ENCODE results near the gene MATN3.

Gene MATN3

GRCh38 chr2:19993731-19994130 is 18.7 kb downstream of the MATN3 start:
- no peak for DNase-seq

- no peak for DNase-seq
Observed at GRCh38 chr2:19991895-19992294, 20.6 kb downstream of the MATN3 start.

GRCh38 chr2:19990416-19990728 is 22.1 kb downstream of the MATN3 start:
- no peak for DNase-seq

- peak; percentile 35 for DNase-seq
Observed at GRCh38 chr2:19989667-19990415, 22.6 kb downstream of the MATN3 start, which contains the start of gene WDR35. Gene WDR35, minus strand, starts transcription at chr2:19990105. Its CDS starts 90 bp downstream, at chr2:19990015.

- DNase-seq, result no peak
Observed at GRCh38 chr2:19989342-19989666, 23.2 kb downstream of the MATN3 start.

GRCh38 chr2:19988600-19988999 is 23.9 kb downstream of the MATN3 start:
- DNase-seq, result no peak

- DNase-seq, result no peak
Observed at GRCh38 chr2:19987936-19988335, 24.5 kb downstream of the MATN3 start.

GRCh38 chr2:19982268-19982667 is 30.2 kb downstream of the MATN3 start:
- no peak for DNase-seq

GRCh38 chr2:19979932-19980331 is 32.5 kb downstream of the MATN3 start:
- no peak for DNase-seq

- no peak for DNase-seq
Observed at GRCh38 chr2:19973466-19973865, 39.0 kb downstream of the MATN3 start.

GRCh38 chr2:19971691-19972090 is 40.8 kb downstream of the MATN3 start:
- DNase-seq, result no peak

- DNase-seq, result no peak
Observed at GRCh38 chr2:19963386-19963785, 49.1 kb downstream of the MATN3 start.

- DNase-seq, result peak; percentile 3
Observed at GRCh38 chr2:19955544-19956422, 56.7 kb downstream of the MATN3 start.

- DNase-seq, result no peak
Observed at GRCh38 chr2:19949071-19949470, 63.4 kb downstream of the MATN3 start.

GRCh38 chr2:19947184-19947940 is 65.1 kb downstream of the MATN3 start:
- no peak for DNase-seq

GRCh38 chr2:19944205-19944845 is 68.1 kb downstream of the MATN3 start:
- no peak for DNase-seq

- DNase-seq, result no peak
Observed at GRCh38 chr2:19943189-19943588, 69.3 kb downstream of the MATN3 start.

- no peak for DNase-seq
Observed at GRCh38 chr2:19942199-19942598, 70.3 kb downstream of the MATN3 start.

Measured in NCI-H2029 treated with DMSO at 0.1 percent for 48 hours (cell line).